Urothelium cell line (cell line): ENCODE results near the gene MANBA.
"Not testable (repeated sequence)": the region's sequence is repeated elsewhere in the genome, so short reads cannot be mapped to it uniquely, and the experiment has no call there.

ENCODE experiments used
- DNase-seq: peaks from one replicate; pipeline ENCODE4 v3.0.0; 2011; ENCODE audit warnings: low spot score, mixed read lengths
- FAIRE-seq: peaks from 2 replicates; lab custom pipeline; 2011; peaks lifted over from hg19 to GRCh38; lab: Jason Lieb, UNC

Gene MANBA

GRCh38 chr4:102725229-102725628 lies 35.5 kb downstream of the MANBA start:
- DNase-seq (no peak), FAIRE-seq (no peak)

- DNase-seq (no peak), FAIRE-seq (no peak)
Measured at GRCh38 chr4:102723511-102723910, 37.3 kb downstream of the MANBA start.

- DNase-seq, result no peak
- FAIRE-seq, result no peak
Measured at GRCh38 chr4:102722740-102723139, 38.0 kb downstream of the MANBA start.

- DNase-seq, FAIRE-seq: not testable (repeated sequence)
Measured at GRCh38 chr4:102718833-102719575, 41.8 kb downstream of the MANBA start.

GRCh38 chr4:102717448-102718092 lies 43.2 kb downstream of the MANBA start:
- FAIRE-seq (no peak), DNase-seq (peak; percentile 14)

GRCh38 chr4:102715057-102715456 lies 45.7 kb downstream of the MANBA start:
- DNase-seq (no peak), FAIRE-seq (no peak)

- FAIRE-seq, DNase-seq: not testable (repeated sequence)
Measured at GRCh38 chr4:102713774-102714173, 47.0 kb downstream of the MANBA start.

- peak; percentile 13 for FAIRE-seq
- peak; percentile 19 for DNase-seq
Measured at GRCh38 chr4:102713096-102713495, 47.7 kb downstream of the MANBA start.

GRCh38 chr4:102710986-102711385 lies 49.8 kb downstream of the MANBA start:
- no peak for DNase-seq
- no peak for FAIRE-seq

GRCh38 chr4:102709060-102709459 lies 51.7 kb downstream of the MANBA start:
- not testable (repeated sequence) for FAIRE-seq, DNase-seq

GRCh38 chr4:102707150-102707549 lies 53.6 kb downstream of the MANBA start:
- FAIRE-seq (no peak), DNase-seq (no peak)

GRCh38 chr4:102705391-102705935 lies 55.3 kb downstream of the MANBA start:
- FAIRE-seq (no peak), DNase-seq (no peak)

GRCh38 chr4:102696758-102697157 lies 64.0 kb downstream of the MANBA start:
- FAIRE-seq, result no peak
- DNase-seq, result no peak

- DNase-seq (no peak), FAIRE-seq (no peak)
Measured at GRCh38 chr4:102694791-102695190, 66.0 kb downstream of the MANBA start.

- FAIRE-seq (no peak), DNase-seq (no peak)
Measured at GRCh38 chr4:102693861-102694260, 66.9 kb downstream of the MANBA start.

GRCh38 chr4:102693262-102693850 lies 67.4 kb downstream of the MANBA start:
- no peak for DNase-seq
- FAIRE-seq, result no peak

- DNase-seq, result no peak
Measured at GRCh38 chr4:102692474-102692873, 68.3 kb downstream of the MANBA start.

GRCh38 chr4:102687982-102688433 lies 72.8 kb downstream of the MANBA start:
- FAIRE-seq (peak; percentile 75), DNase-seq (no peak)

More at GRCh38 chr4:102692474-102692873, 68.3 kb downstream of the MANBA start:
- FAIRE-seq, result no peak

- FAIRE-seq, result peak; percentile 30
Measured at GRCh38 chr4:102687373-102687981, 73.3 kb downstream of the MANBA start.

GRCh38 chr4:102685768-102686167 lies 75.0 kb downstream of the MANBA start:
- FAIRE-seq (no peak), DNase-seq (no peak)

More at GRCh38 chr4:102687373-102687981, 73.3 kb downstream of the MANBA start:
- DNase-seq, result peak; percentile 57

- DNase-seq (no peak), FAIRE-seq (no peak)
Measured at GRCh38 chr4:102684610-102685052, 76.1 kb downstream of the MANBA start.
